ENCODE results near the gene JMJD1C. TPM values are rescaled to one million over a fixed set of nuclear protein-coding genes. Genes with fewer than 3 reads are reported as not detected.

JMJD1C gene
- total RNA-seq, 1 donor from 2014 or later: 143 TPM

DNA sequence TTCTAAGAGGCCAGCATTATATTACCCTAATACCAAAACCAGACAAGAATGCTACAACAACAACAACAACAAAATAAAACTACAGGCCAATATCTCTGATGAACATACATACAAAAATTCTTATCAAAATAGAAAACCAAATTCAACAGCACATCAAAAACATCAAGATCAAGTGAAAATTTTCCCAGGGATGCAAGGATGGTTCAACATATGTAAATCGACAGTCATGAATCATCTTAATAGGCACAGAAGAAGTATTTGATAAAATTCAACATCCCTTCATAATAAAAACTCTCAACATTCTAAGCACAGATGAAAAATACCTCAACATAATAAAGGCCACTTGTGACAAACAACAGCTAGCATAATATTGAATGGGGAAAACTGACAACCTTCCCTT, 75.3 kb downstream of the JMJD1C start:
- Histone ChIP-seq H3K27me3 (no peaks in the 10 kb centered on the region), H3K9me3 (ENCODE audit: low read depth) (no peaks in the 10 kb centered on the region), H3K4me1 (no peaks in the 10 kb centered on the region), H3K9ac (no peak overlapping the region), H3K36me3 (peaks cover 7% of the 10 kb centered on the region), H2AFZ (replicated peaks) (no peak overlapping the region), H3K79me2 (ENCODE audit: low read depth) (peaks cover 99% of the 10 kb centered on the region), H3K4me3 (no peak overlapping the region), H3F3A (ENCODE audit: low read depth) (no peaks in the 10 kb centered on the region), H4K20me1 (ENCODE audit: low read depth) (peaks cover 22% of the 10 kb centered on the region), H3K27ac (no peak overlapping the region), H3K4me2 (no peak overlapping the region)
- H3K4me3 Mint-ChIP-seq: no peak overlapping the region
- TF ChIP-seq EZH2phosphoT487 (IDR thresholded peaks at IDR 0.05): no peak
- no peak for TF ChIP-seq EZH2 (IDR thresholded peaks at IDR 0.05)
- TF ChIP-seq, protein P1, sequence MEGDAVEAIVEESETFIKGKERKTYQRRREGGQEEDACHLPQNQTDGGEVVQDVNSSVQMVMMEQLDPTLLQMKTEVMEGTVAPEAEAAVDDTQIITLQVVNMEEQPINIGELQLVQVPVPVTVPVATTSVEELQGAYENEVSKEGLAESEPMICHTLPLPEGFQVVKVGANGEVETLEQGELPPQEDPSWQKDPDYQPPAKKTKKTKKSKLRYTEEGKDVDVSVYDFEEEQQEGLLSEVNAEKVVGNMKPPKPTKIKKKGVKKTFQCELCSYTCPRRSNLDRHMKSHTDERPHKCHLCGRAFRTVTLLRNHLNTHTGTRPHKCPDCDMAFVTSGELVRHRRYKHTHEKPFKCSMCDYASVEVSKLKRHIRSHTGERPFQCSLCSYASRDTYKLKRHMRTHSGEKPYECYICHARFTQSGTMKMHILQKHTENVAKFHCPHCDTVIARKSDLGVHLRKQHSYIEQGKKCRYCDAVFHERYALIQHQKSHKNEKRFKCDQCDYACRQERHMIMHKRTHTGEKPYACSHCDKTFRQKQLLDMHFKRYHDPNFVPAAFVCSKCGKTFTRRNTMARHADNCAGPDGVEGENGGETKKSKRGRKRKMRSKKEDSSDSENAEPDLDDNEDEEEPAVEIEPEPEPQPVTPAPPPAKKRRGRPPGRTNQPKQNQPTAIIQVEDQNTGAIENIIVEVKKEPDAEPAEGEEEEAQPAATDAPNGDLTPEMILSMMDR (IDR thresholded peaks at IDR 0.05): no peak
- H3K27me3 Mint-ChIP-seq (ENCODE audit: insufficient read depth, low read depth): peaks cover 5% of the 10 kb centered on the region
- DNase-seq (ENCODE audit: low spot score): no peak
- H3K27ac Mint-ChIP-seq: no peak overlapping the region
- peaks cover 65% of the 10 kb centered on the region for H3K9me3 Mint-ChIP-seq
- peaks cover 47% of the 10 kb centered on the region for H3K36me3 Mint-ChIP-seq
- no peaks in the 10 kb centered on the region for H3K4me1 Mint-ChIP-seq

DNA sequence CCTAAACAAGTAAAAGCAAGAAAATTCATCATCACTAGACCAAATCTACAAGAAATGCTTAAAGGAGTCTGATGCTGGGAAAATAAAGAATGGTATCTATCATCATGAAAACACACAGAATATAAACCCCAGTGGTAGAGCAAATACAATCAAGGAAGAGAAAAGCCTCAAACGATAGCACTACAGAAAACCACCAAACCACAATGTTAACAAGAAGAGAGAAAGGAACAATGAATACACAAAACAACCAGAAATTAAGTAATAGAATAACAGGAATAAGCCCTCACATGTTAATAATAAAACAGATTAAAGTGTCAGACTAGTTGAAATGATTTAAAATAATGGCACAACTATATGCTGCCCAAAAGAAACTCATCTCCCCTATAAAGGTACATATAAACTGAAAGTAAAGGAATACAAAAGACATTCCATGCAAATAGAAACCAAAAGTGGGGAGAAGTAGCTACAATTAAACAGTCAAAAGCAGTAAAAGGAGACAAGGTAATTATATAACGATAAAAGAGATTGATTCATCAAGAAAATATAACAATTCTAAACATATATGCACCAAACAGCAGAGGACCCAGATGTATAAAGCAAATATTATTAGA, 77.3 kb downstream of the JMJD1C start:
- Mint-ChIP-seq H3K27me3 (ENCODE audit: insufficient read depth, low read depth) (peaks cover 3% of the 10 kb centered on the region), H3K27ac (no peak overlapping the region), H3K4me3 (no peak overlapping the region), H3K4me1 (no peaks in the 10 kb centered on the region), H3K9me3 (peaks cover 67% of the 10 kb centered on the region), H3K36me3 (peaks cover 40% of the 10 kb centered on the region)
- Histone ChIP-seq H3K9me3 (ENCODE audit: low read depth) (no peaks in the 10 kb centered on the region), H4K20me1 (ENCODE audit: low read depth) (peaks cover 27% of the 10 kb centered on the region), H3K4me3 (no peak overlapping the region), H3F3A (ENCODE audit: low read depth) (no peaks in the 10 kb centered on the region), H3K4me2 (no peak overlapping the region), H2AFZ (replicated peaks) (no peak overlapping the region), H3K4me1 (no peaks in the 10 kb centered on the region), H3K27me3 (no peaks in the 10 kb centered on the region), H3K27ac (no peak overlapping the region), H3K9ac (no peak overlapping the region), H3K79me2 (ENCODE audit: low read depth) (peaks cover 99% of the 10 kb centered on the region), H3K36me3 (peaks cover 7% of the 10 kb centered on the region)
- DNase-seq (ENCODE audit: low spot score): no peak
- no peak for TF ChIP-seq EZH2 (IDR thresholded peaks at IDR 0.05)
- TF ChIP-seq EZH2phosphoT487 (IDR thresholded peaks at IDR 0.05): no peak
- TF ChIP-seq, protein P1 (IDR thresholded peaks at IDR 0.05): no peak

DNA sequence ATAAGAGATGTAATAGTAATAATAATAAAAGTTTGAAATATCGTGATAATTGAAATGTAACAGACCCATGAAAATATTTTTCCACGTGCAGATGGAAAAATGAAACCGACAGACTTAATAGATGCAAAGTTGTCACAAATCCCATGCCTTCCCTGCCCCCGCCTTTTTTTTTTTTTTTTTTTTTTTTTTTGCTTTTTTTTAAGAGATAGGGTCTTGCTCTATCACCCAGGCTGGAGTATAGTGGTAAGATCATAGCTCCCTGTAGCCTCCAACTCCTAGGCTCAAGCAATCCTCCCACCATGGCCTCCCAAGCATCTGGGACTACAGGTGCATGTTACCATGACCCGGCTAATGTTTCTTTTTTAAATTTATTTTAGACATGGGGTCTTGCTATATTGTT, 80.5 kb downstream of the JMJD1C start:
- TF ChIP-seq EZH2 (IDR thresholded peaks at IDR 0.05): no peak
- TF ChIP-seq, protein P1 (IDR thresholded peaks at IDR 0.05): no peak
- no peak for TF ChIP-seq EZH2phosphoT487 (IDR thresholded peaks at IDR 0.05)
- Mint-ChIP-seq H3K4me1 (no peaks in the 10 kb centered on the region), H3K4me3 (no peak overlapping the region), H3K27ac (no peak overlapping the region), H3K36me3 (peaks cover 18% of the 10 kb centered on the region), H3K9me3 (peaks cover 39% of the 10 kb centered on the region), H3K27me3 (ENCODE audit: insufficient read depth, low read depth) (peaks cover 3% of the 10 kb centered on the region)
- Histone ChIP-seq H3K27ac (no peak overlapping the region), H3K36me3 (peaks cover 7% of the 10 kb centered on the region), H3K79me2 (ENCODE audit: low read depth) (peaks cover 96% of the 10 kb centered on the region), H3K27me3 (no peaks in the 10 kb centered on the region), H2AFZ (replicated peaks) (no peak overlapping the region), H3K4me2 (no peak overlapping the region), H3K4me1 (no peaks in the 10 kb centered on the region), H3K9ac (no peak overlapping the region), H3F3A (ENCODE audit: low read depth) (no peaks in the 10 kb centered on the region), H3K9me3 (ENCODE audit: low read depth) (no peaks in the 10 kb centered on the region), H4K20me1 (ENCODE audit: low read depth) (peaks cover 35% of the 10 kb centered on the region), H3K4me3 (no peak overlapping the region)
- DNase-seq (ENCODE audit: low spot score): no peak
